ENCODE results near the gene GMPPA.

GRCh38 chr2:219453671-219454590 lies 44.8 kb upstream of the GMPPA start:
- TF ChIP-seq MYC (IDR thresholded peaks at IDR 0.05; ENCODE audit: borderline replicate concordance, low read length) (no peak), HOXB5 (CRISPR knock-in tag; IDR thresholded peaks at IDR 0.05) (no peak), EP300 (IDR thresholded peaks at IDR 0.05) (no peak), CTCF (IDR thresholded peaks at IDR 0.05) (no peak), REST (IDR thresholded peaks at IDR 0.05) (no peak), POLR2A (IDR thresholded peaks at IDR 0.05; ENCODE audit: low read length) (no peak), CHD4 (IDR thresholded peaks at IDR 0.05; ENCODE audit: borderline replicate concordance) (no peak), NR3C1 (IDR thresholded peaks at IDR 0.05) (no peak), MAFK (IDR thresholded peaks at IDR 0.05; ENCODE audit: partially characterized antibody) (no peak), CBX8 (IDR thresholded peaks at IDR 0.05) (no peak), HEYL (CRISPR knock-in tag; IDR thresholded peaks at IDR 0.05) (no peak), RAD21 (conservative IDR thresholded peaks at IDR 0.05 in 1 of 2, IDR thresholded peaks at IDR 0.05 in 1 of 2) (no peak), PHF8 (IDR thresholded peaks at IDR 0.05; ENCODE audit: borderline replicate concordance, low read depth) (no peak)

All from A549 (cell line).